ENCODE results near the gene DPP6.

- TF ChIP-seq CTCF (IDR thresholded peaks at IDR 0.05) (no peak), POLR2A (IDR thresholded peaks at IDR 0.05) (no peak)
These were observed 822.4 kb downstream of the DPP6 start for GRCh38 chr7:154874409-154875113.
